ENCODE results near the gene BIRC2. TPM values are rescaled to one million over a fixed set of nuclear protein-coding genes. Genes with fewer than 3 reads are reported as not detected.

BIRC2 gene
- total RNA-seq, 1 experiment from 2014 or later = 28.2 TPM

DNA sequence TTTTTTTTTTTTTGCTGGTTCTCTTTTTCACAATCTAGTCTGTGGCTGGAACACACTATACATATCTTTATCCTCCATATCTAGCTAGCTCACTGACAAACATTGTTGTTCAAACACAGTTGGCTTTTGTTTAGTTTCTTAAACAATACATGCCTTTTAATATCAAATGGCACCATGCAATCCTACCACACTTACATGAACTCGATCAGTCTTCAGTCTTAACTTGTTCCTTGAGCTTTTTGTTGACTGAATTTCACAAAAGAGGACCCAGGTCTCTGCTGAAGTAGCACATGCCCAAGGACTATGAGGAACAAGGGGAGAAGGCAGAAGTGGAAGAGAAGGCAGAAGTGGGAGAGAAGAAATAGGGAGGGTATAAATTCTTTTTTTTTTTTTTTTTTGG is 80.1 kb downstream of the BIRC2 start:
- no peak overlapping the region for H4K5ac ChIP-seq (ENCODE audit: insufficient read length, low read depth, low read length)
- H4K91ac ChIP-seq (ENCODE audit: insufficient read length, low read depth, low read length) = no peak overlapping the region
- H4K8ac ChIP-seq (replicated peaks; ENCODE audit: insufficient read length, low read depth, low read length) = no peak overlapping the region
- no peak overlapping the region for H3K23ac ChIP-seq (ENCODE audit: insufficient read length, low read depth, low read length)
- no peak for DNase-seq
- H3K9me3 Mint-ChIP-seq = peaks cover 4 to 9% of the 10 kb centered on the region in 2 experiments
- H3K9me3 ChIP-seq (ENCODE audit: control insufficient read depth, low read depth, low read length) = no peaks in the 10 kb centered on the region
- H3K79me1 ChIP-seq (ENCODE audit: insufficient read depth, low read depth, low read length, poor library complexity, severe bottlenecking) = no peaks in the 10 kb centered on the region
- no peak overlapping the region for H3K18ac ChIP-seq (ENCODE audit: insufficient read length, low read depth, low read length)
- H3K14ac ChIP-seq (ENCODE audit: insufficient read depth, low read length) = no peak overlapping the region
- peak overlapping the region in 2 of 3 experiments; percentile 62 to 86; a peak in 3 of 7 replicates for H3K27ac Mint-ChIP-seq
- no peak overlapping the region for H2BK5ac ChIP-seq (ENCODE audit: insufficient read length, low read length)
- no peak overlapping the region for H2AK5ac ChIP-seq (ENCODE audit: insufficient read length, low read length)
- H3K4ac ChIP-seq (ENCODE audit: low read depth, low read length) = no peak overlapping the region
- H2AFZ ChIP-seq (ENCODE audit: low read length) = no peak overlapping the region
- no CpG with 5 or more reads among the region's 1 CpG for WGBS (ENCODE audit: extremely low coverage, insufficient read length, low lambda C conversion rate)
- H2BK12ac ChIP-seq (ENCODE audit: insufficient read length, low read depth, low read length) = no peak overlapping the region
- no peak overlapping the region for H2BK20ac ChIP-seq (ENCODE audit: low read depth, low read length, poor library complexity, severe bottlenecking)
- 0 out of 2 replicates have a peak, but pooled peaks cover under 1% of the 10 kb centered on the region for H3K27me3 Mint-ChIP-seq (ENCODE audit: low read depth)
- H3K23me2 ChIP-seq (ENCODE audit: insufficient read length, low read depth, low read length, poor library complexity, severe bottlenecking) = no peaks in the 10 kb centered on the region
- no peaks in the 10 kb centered on the region for H3K27me3 ChIP-seq (ENCODE audit: insufficient read depth, low read length)
- no peak overlapping the region for H3K56ac ChIP-seq (ENCODE audit: insufficient read length, low read depth, low read length)
- no peak overlapping the region for H3T11ph ChIP-seq (ENCODE audit: low read length)
- no peak overlapping the region for H3K27ac ChIP-seq (ENCODE audit: insufficient read length, low read depth, low read length)
- no peak overlapping the region for H2BK15ac ChIP-seq (ENCODE audit: low read depth, low read length)
- peaks cover 12 to 20% (median 12%) of the 10 kb centered on the region in 3 experiments for H3K36me3 Mint-ChIP-seq (ENCODE audit: insufficient read depth in 1 of 3, low read depth in 3 of 3)
- no peak overlapping the region for H2BK120ac ChIP-seq (ENCODE audit: low read depth, low read length, poor library complexity, severe bottlenecking)
- TF ChIP-seq, protein P1, sequence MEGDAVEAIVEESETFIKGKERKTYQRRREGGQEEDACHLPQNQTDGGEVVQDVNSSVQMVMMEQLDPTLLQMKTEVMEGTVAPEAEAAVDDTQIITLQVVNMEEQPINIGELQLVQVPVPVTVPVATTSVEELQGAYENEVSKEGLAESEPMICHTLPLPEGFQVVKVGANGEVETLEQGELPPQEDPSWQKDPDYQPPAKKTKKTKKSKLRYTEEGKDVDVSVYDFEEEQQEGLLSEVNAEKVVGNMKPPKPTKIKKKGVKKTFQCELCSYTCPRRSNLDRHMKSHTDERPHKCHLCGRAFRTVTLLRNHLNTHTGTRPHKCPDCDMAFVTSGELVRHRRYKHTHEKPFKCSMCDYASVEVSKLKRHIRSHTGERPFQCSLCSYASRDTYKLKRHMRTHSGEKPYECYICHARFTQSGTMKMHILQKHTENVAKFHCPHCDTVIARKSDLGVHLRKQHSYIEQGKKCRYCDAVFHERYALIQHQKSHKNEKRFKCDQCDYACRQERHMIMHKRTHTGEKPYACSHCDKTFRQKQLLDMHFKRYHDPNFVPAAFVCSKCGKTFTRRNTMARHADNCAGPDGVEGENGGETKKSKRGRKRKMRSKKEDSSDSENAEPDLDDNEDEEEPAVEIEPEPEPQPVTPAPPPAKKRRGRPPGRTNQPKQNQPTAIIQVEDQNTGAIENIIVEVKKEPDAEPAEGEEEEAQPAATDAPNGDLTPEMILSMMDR (conservative IDR thresholded peaks at IDR 0.05) = no peak
- no peak overlapping the region for H3K4me3 Mint-ChIP-seq
- H3K4me1 ChIP-seq (ENCODE audit: insufficient read depth, low read length) = peaks cover 4% of the 10 kb centered on the region; the same call in 1 of the 2 replicates
- no peak overlapping the region for H3K4me2 ChIP-seq (ENCODE audit: insufficient read depth, insufficient read length, low read length)
- no peak overlapping the region for H3K9ac ChIP-seq (ENCODE audit: extremely low read depth, insufficient read length, low read length)
- H3K4me1 Mint-ChIP-seq = peaks cover 11 to 17% of the 10 kb centered on the region in 2 experiments
- no peaks in the 10 kb centered on the region for H3K79me2 ChIP-seq (ENCODE audit: insufficient read depth, low read length)
- no peaks in the 10 kb centered on the region for H4K20me1 ChIP-seq (ENCODE audit: control insufficient read depth, insufficient read depth, insufficient read length)

Other genes starting within 250 kb of the BIRC2 start
- gene YAP1, start 236.8 kb upstream of the BIRC2 start, total RNA-seq (2021) = 124 TPM in 2 replicates
- 0.04 and 0.18 TPM in 2 replicates for gene BIRC3, start 29.7 kb upstream of the BIRC2 start, total RNA-seq (2021)
- 76.7 and 77.8 TPM in 2 replicates for gene TMEM123, start 105.6 kb downstream of the BIRC2 start, total RNA-seq (2021)
- not detected in 2 replicates for gene MMP7, start 183.5 kb downstream of the BIRC2 start, total RNA-seq (2021)